H9 (cell line): Measurements from ENCODE around the gene CACNA2D3. TPM values are rescaled to one million over a fixed set of nuclear protein-coding genes. Genes with fewer than 3 reads are reported as not detected.
A peak's percentile ranks its signal among the peaks of the same experiment; 100 is the strongest.

Experiments
- DNase-seq: peaks from one replicate; pipeline ENCODE4 v3.0.0-alpha.2; 2017
- H2AFZ ChIP-seq: one replicate; pipeline ENCODE4 v1.6.1; 2013; ENCODE audit warnings: mild to moderate bottlenecking, low read length, control low read depth, moderate library complexity
- H2AK5ac ChIP-seq: 2 replicates; pipeline ENCODE4 v1.6.1; 2013; ENCODE audit warnings: low read length, control low read depth, mixed read lengths; ENCODE audit not compliant: insufficient read length
- H2BK120ac ChIP-seq: one replicate; pipeline ENCODE4 v1.6.1; 2013; ENCODE audit warnings: low read depth, mild to moderate bottlenecking, low read length, control low read depth, inconsistent platforms; ENCODE audit not compliant: poor library complexity, severe bottlenecking
- H2BK12ac ChIP-seq: 2 replicates; pipeline ENCODE4 v1.6.1; 2013; ENCODE audit warnings: low read length, control low read depth, mixed read lengths, low read depth; ENCODE audit not compliant: insufficient read length
- H2BK15ac ChIP-seq: 2 replicates; pipeline ENCODE4 v1.6.1; 2013; ENCODE audit warnings: low read depth, low read length, control low read depth
- H2BK20ac ChIP-seq: one replicate; pipeline ENCODE4 v1.6.1; 2013; ENCODE audit warnings: low read depth, mild to moderate bottlenecking, low read length, control low read depth, inconsistent platforms; ENCODE audit not compliant: poor library complexity, severe bottlenecking
- H2BK5ac ChIP-seq: 2 replicates; pipeline ENCODE4 v1.6.1; 2013; ENCODE audit warnings: low read length, control low read depth, mixed read lengths; ENCODE audit not compliant: insufficient read length
- H3K14ac ChIP-seq: 2 replicates; pipeline ENCODE4 v1.6.1; 2013; ENCODE audit warnings: low read length, control low read depth; ENCODE audit not compliant: insufficient read depth
- H3K18ac ChIP-seq: 2 replicates; pipeline ENCODE4 v1.6.1; 2013; ENCODE audit warnings: low read depth, mild to moderate bottlenecking, mixed read lengths, low read length, control low read depth; ENCODE audit not compliant: insufficient read length
- H3K23ac ChIP-seq: 2 replicates; pipeline ENCODE4 v1.6.1; 2013; ENCODE audit warnings: low read length, control low read depth, mixed read lengths, low read depth; ENCODE audit not compliant: insufficient read length
- H3K23me2 ChIP-seq: 2 replicates; pipeline ENCODE4 v1.6.1; 2013; ENCODE audit warnings: low read depth, mild to moderate bottlenecking, mixed read lengths, low read length, control low read depth; ENCODE audit not compliant: insufficient read length, poor library complexity, severe bottlenecking
- H3K27ac ChIP-seq: 2 replicates; pipeline ENCODE4 v1.5.1; 2013; ENCODE audit warnings: low read length, control low read depth, mixed read lengths, low read depth; ENCODE audit not compliant: insufficient read length
- H3K27me3 ChIP-seq: 2 replicates; pipeline ENCODE4 v1.6.1; 2013; ENCODE audit warnings: low read length, control low read depth, inconsistent platforms; ENCODE audit not compliant: insufficient read depth
- H3K4ac ChIP-seq: 2 replicates; pipeline ENCODE4 v1.6.1; 2013; ENCODE audit warnings: low read depth, mild to moderate bottlenecking, control low read depth, inconsistent platforms, low read length, moderate library complexity
- H3K4me1 ChIP-seq: 2 replicates; pipeline ENCODE4 v1.6.1; 2013; ENCODE audit warnings: low read length, control low read depth, inconsistent platforms; ENCODE audit not compliant: insufficient read depth
- H3K4me2 ChIP-seq: 2 replicates; pipeline ENCODE4 v1.6.1; 2013; ENCODE audit warnings: low read length, control low read depth, mixed read lengths; ENCODE audit not compliant: insufficient read length, insufficient read depth
- H3K56ac ChIP-seq: 2 replicates; pipeline ENCODE4 v1.6.1; 2013; ENCODE audit warnings: low read depth, mild to moderate bottlenecking, mixed read lengths, low read length, control low read depth; ENCODE audit not compliant: insufficient read length
- H3K79me1 ChIP-seq: 2 replicates; pipeline ENCODE4 v1.6.1; 2013; ENCODE audit warnings: low read depth, mild to moderate bottlenecking, moderate library complexity, low read length, control low read depth, inconsistent platforms; ENCODE audit not compliant: insufficient read depth, poor library complexity, severe bottlenecking
- H3K79me2 ChIP-seq: 2 replicates; pipeline ENCODE4 v1.6.1; 2013; ENCODE audit warnings: low read length, control low read depth, inconsistent platforms; ENCODE audit not compliant: insufficient read depth
- H3K9ac ChIP-seq: 2 replicates; pipeline ENCODE4 v1.6.1; 2013; ENCODE audit warnings: low read length, control low read depth, mixed read lengths; ENCODE audit not compliant: insufficient read length; ENCODE audit errors: extremely low read depth
- H3K9me3 ChIP-seq: one replicate; pipeline ENCODE4 v1.6.1; 2013; ENCODE audit warnings: low read depth, low read length, inconsistent platforms; ENCODE audit not compliant: control insufficient read depth
- H3T11ph ChIP-seq: one replicate; pipeline ENCODE4 v1.6.1; 2013; ENCODE audit warnings: mild to moderate bottlenecking, low read length, control low read depth, inconsistent platforms
- H4K20me1 ChIP-seq: one replicate; pipeline ENCODE4 v1.6.1; 2013; ENCODE audit not compliant: control insufficient read depth, insufficient read length, insufficient read depth
- H4K5ac ChIP-seq: 2 replicates; pipeline ENCODE4 v1.6.1; 2013; ENCODE audit warnings: low read depth, mild to moderate bottlenecking, mixed read lengths, low read length, control low read depth; ENCODE audit not compliant: insufficient read length
- H4K8ac ChIP-seq: replicated peaks from 2 replicates; pipeline ENCODE4 v1.6.1; 2013; ENCODE audit warnings: low read length, control low read depth, mixed read lengths, low read depth; ENCODE audit not compliant: insufficient read length
- H4K91ac ChIP-seq: 2 replicates; pipeline ENCODE4 v1.6.1; 2013; ENCODE audit warnings: low read depth, mild to moderate bottlenecking, moderate library complexity, mixed read lengths, low read length, control low read depth; ENCODE audit not compliant: insufficient read length
- H3K27ac Mint-ChIP-seq, 3 experiments: 2 replicates in 2 of 3; 3 replicates in 1 of 3; pipeline ENCODE4 v1.8.0; 2020 to 2021; ENCODE audit warnings: mixed read lengths in 3 of 3, mild to moderate bottlenecking in 1 of 3, moderate library complexity in 1 of 3
- H3K27me3 Mint-ChIP-seq: 2 replicates; pipeline ENCODE4 v1.8.0; 2021; ENCODE audit warnings: low read depth, mild to moderate bottlenecking, moderate library complexity, mixed read lengths
- H3K36me3 Mint-ChIP-seq, 3 experiments: 2 replicates in 2 of 3; 3 replicates in 1 of 3; pipeline ENCODE4 v1.8.0; 2020 to 2021; ENCODE audit warnings: low read depth in 3 of 3, mixed read lengths in 3 of 3; ENCODE audit not compliant: insufficient read depth in 1 of 3
- H3K4me1 Mint-ChIP-seq, 2 experiments: 2 replicates each; pipeline ENCODE4 v1.8.0; 2020; ENCODE audit warnings: mixed read lengths in 2 of 2
- H3K4me3 Mint-ChIP-seq, 2 experiments: 2 replicates in 1 of 2; 3 replicates in 1 of 2; pipeline ENCODE4 v1.8.0; 2020 to 2021; ENCODE audit warnings: mild to moderate bottlenecking in 2 of 2, mixed read lengths in 2 of 2, moderate library complexity in 1 of 2
- H3K9me3 Mint-ChIP-seq, 2 experiments: 2 replicates in 1 of 2; 3 replicates in 1 of 2; pipeline ENCODE4 v1.8.0; 2020; ENCODE audit warnings: mild to moderate bottlenecking in 2 of 2, mixed read lengths in 2 of 2, moderate library complexity in 1 of 2
- CTCF ChIP-seq: fragments of 200-600 bp; sonication (generic); conservative IDR thresholded peaks from 3 replicates; pipeline ENCODE4 v1.8.0; 2021; ENCODE audit warnings: antibody characterized with exemption, mild to moderate bottlenecking
- WGBS: extraction: QIAGEN DNeasy Blood & Tissue Kit; methylation state at CpG from one replicate; pipeline ENCODE4 v1.1.7; 2013; ENCODE audit warnings: missing lambda C conversion rate, low lambda C conversion rate, mixed read lengths; ENCODE audit not compliant: insufficient read length; ENCODE audit errors: extremely low coverage; 5-methylcytosine and 5-hydroxymethylcytosine counted together
- total RNA-seq: library from RNA; stranded (reverse); gene quantifications from 2 replicates; pipeline ENCODE4 v1.2.1, GENCODE V29; 2021

The CACNA2D3 gene
- total RNA-seq, 1 experiment from 2014 or later, result 3.2 TPM

GRCh38 chr3:54360320-54360719 lies 238.0 kb downstream of the CACNA2D3 start:
- no peak overlapping the region for H2AFZ ChIP-seq
- H3K18ac ChIP-seq, result no peak overlapping the region
- H3K79me2 ChIP-seq, result no peaks in the 10 kb centered on the region
- Mint-ChIP-seq H3K9me3 (no peaks in the 10 kb centered on the region), H3K4me3 (no peak overlapping the region), H3K27ac (no peak overlapping the region), H3K36me3 (no peaks in the 10 kb centered on the region), H3K27me3 (0 out of 2 replicates have a peak, but pooled peaks cover 1% of the 10 kb centered on the region), H3K4me1 (peaks cover 11 to 12% of the 10 kb centered on the region in 2 experiments)
- no CpG with 5 or more reads among the region's 3 CpGs for WGBS
- H3K79me1 ChIP-seq, result no peaks in the 10 kb centered on the region
- H3K4me1 ChIP-seq, result no peaks in the 10 kb centered on the region
- no peak overlapping the region for H3K14ac ChIP-seq
- no peak overlapping the region for H3K4me2 ChIP-seq
- no peak overlapping the region for H2AK5ac ChIP-seq
- no peak overlapping the region for H4K8ac ChIP-seq
- DNase-seq, result no peak
- no peak overlapping the region for H3T11ph ChIP-seq
- H3K56ac ChIP-seq, result no peak overlapping the region
- H4K20me1 ChIP-seq, result no peaks in the 10 kb centered on the region
- no peak overlapping the region for H2BK5ac ChIP-seq
- H3K27me3 ChIP-seq, result no peaks in the 10 kb centered on the region
- H3K23me2 ChIP-seq, result no peaks in the 10 kb centered on the region
- no peak overlapping the region for H3K9ac ChIP-seq
- H2BK20ac ChIP-seq, result no peak overlapping the region
- H2BK120ac ChIP-seq, result no peak overlapping the region
- H3K4ac ChIP-seq, result no peak overlapping the region
- no peak overlapping the region for H4K5ac ChIP-seq
- TF ChIP-seq CTCF, result peak; percentile 51
- H3K27ac ChIP-seq, result no peak overlapping the region
- H4K91ac ChIP-seq, result no peak overlapping the region
- H2BK15ac ChIP-seq, result no peak overlapping the region
- H3K23ac ChIP-seq, result no peak overlapping the region
- H3K9me3 ChIP-seq, result no peaks in the 10 kb centered on the region
- no peak overlapping the region for H2BK12ac ChIP-seq
